ENCODE results near the gene RNF213.
"Not testable (repeated sequence)": the region's sequence is repeated elsewhere in the genome, so short reads cannot be mapped to it uniquely, and the experiment has no call there.

The RNF213 gene

DNA sequence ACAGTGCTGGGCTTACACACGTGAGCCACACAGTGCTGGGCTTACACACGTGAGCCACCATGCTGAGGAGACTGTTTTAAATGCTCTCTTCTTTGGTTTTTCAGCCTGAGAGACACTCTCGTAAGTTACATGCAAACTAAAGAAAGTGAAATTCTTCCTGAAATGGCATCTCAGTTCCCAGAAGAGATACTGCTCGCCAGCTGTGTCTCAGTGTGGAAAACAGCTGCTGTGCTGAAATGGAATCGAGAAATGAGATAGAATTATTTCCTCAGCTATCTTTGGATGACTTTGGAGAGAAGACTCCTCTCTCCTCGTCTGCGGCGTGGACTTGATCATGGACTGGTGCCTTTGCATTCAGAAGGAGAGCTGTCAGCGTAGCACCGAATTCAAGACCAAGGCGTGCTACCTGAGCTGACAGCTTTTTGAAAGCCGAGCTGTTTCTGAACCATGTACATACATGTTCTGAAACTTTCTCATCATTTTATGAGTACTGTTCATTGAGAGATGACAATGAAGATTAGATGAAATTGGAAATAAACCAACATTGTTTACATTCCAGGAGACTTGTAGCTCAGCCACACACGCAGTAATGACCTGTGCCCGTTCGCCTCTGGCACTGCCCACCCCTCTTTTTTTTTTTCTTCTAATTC, 132.7 kb downstream of the RNF213 start:
- no peak for DNase-seq (ENCODE audit: low read depth in 2 of 2)

DNA sequence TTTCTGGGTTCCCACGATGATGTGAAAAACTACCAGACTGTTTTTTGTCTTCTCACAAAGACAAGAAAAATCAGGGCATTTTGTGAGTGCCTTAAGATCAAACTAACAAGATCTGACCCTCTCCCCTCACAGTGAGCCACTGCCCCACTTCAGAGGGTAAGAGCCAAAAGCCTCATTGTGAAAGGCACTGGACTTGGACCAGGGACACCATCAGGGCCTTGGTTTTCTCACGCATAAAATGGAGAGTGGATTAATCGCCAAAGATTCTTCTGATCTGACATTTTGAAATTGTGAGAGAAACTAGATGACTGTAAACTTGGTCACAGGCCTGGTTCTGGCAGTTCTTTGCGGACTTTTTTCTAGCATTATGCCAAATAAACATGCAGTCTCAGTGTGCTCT, 133.3 kb downstream of the RNF213 start:
- no peak for DNase-seq (ENCODE audit: low read depth in 2 of 2)

DNA sequence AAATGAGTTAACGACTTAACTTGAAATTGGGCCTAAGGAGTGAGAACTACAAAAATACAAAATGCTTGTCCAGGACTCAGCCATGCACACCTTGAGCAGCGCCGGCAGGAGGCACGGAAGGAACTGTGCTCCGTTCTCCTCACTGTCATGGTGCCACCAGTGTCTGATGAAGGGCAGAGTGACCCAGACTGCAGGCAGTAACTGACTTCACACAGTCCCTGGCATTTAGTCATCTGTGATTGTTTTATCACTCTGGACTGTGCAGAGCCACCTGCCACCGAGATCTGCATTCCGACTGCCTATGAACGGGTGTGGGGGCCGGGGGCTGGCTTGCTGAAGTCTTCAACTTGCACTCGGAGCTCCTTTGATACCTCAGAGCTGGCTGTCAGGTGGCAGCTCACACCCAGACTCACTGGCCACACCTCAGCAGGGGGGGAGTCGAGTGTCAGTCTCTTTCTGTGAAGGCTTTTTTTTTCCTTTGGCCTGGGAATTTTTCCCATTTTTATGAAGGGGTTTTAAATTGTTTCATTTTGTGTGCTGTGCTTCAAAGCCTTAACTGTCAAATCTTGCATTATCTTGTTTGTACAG, 134.1 kb downstream of the RNF213 start:
- no peak for DNase-seq (ENCODE audit: low read depth in 2 of 2)

DNA sequence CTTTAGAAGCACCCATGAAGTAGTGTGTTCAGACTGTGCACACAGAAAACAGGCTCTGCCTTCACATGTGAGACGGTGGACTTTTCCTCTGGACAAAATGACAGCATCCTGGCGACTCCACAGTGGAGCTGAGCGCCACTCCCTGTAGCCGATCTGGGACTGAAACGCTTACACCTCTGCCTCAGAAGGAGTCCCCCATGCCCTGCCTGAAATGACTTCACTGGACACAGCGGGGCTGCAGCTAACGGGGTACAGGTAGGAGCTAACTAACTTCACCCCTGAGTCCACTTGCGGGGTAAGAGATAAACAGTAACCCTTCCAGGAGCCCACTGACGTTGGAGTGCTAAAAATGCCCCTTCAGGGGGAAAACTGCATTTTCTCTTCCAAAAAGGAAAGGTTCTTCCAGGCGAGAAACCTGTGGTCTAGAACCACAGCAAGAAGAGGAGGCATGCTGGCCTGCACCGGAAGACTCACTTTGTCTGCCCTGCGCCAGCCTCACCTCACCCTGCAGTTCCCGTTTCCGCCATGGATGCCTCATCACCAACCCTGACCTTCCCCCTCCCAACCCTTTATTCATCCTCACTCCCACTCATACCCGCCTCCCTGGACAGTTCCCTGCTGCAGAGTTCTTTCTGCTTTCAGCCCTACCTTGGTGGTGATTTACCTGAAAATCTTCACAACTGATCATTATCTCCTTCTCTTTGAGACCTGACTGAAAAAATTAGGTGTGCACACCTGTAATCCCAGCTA, 134.9 kb downstream of the RNF213 start:
- DNase-seq (ENCODE audit: low read depth in 2 of 2) = no peak

DNA sequence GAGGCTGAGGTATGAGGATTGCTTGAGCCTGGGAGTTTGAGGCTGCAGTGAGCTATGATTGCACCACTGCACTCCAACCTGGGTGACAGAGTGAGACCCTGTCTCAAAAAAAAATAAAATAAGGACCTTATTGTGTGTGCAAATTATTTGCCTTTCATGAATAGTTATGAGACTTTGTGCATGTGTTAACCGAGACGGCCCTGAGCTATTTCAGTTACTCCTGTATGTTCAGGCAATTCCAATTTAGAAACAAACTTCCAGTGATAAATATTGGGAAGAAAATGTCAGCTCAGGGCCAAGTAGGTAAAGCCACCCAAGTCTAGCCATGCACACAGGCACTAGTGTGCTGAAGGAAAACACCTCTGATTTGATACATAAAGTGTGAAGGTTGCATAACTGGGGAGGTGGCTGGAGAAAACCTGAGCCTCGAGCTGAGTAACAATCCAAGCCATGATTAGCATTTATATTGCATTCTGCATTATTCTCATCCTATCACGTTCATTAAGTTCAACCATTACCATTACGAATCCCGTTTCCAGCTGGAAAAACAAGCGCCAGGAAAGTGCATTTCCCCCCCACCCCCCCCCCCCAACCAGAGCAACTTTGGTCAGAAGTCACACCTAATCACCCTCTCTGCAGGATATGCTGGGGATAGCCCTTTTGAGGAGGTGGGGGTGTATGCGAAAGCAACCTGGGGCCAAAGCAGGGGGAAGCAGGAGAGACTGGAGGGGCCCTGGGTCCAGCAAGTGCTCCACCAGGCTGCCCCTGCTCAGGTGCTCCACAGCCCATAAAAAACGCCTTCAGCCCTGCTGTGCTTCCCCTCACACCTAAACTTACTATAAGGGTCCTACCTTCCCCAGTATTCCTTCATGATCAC, 135.7 kb downstream of the RNF213 start:
- no peak for DNase-seq (ENCODE audit: low read depth in 2 of 2)

DNA sequence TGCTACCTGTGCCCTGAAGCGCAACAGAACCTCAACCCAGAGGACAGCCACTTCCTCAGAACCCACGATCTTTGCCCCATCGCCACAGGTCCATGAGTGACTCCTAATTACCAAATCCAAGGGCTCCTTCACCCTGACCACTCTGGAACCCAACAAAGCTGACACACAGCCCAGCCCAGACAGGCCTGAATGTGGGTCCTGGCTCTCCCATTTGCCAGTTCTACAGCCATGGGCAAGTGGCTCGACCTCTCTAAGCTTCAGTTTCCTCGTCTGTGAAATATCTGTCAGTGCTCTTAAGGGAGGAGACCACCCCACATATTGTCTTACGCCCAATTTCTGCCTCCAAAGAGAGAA, 136.4 kb downstream of the RNF213 start:
- DNase-seq (ENCODE audit: low read depth in 2 of 2) = no peak

DNA sequence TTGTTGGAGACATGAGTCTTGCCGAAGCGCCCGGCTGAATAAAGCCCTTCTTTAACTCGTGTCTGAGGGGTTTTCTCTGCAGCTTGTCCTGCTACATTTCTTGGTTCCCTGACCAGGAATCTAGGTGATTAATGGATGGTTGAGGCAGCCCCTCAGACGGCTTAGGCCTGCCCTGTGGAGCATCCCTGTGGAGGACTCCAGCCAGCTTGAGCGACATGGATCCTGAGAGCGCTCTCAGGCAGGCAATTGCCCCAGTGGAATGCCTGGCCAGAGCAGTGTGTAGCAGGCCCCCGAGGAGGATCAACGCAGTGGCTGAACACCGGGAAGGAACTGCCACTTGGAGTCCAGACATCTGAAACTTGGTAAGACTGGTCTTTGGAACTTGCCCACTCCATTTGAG, 137.0 kb downstream of the RNF213 start:
- DNase-seq (ENCODE audit: low read depth in 2 of 2) = no peak

DNA sequence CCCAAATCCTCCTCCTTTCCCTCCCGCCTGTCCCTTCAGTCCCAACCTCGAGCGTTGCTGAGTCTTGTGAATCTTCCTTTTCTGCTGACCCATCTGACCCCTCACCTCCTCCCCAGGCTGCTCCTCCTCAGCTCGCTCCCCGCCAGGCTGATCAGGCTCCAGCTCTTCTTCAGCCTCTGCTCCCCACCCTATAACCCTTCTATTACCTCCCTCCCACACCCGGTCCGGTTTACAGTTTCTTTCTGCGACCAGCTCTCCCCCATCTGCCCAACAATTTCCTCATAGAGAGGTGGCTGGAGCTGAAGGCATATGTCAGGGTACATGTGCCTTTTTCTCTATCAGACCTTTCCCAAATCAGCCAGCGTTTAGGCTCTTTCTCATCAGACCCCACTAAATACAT, 140.4 kb downstream of the RNF213 start:
- DNase-seq (ENCODE audit: low read depth in 2 of 2) = not testable (repeated sequence)

DNA sequence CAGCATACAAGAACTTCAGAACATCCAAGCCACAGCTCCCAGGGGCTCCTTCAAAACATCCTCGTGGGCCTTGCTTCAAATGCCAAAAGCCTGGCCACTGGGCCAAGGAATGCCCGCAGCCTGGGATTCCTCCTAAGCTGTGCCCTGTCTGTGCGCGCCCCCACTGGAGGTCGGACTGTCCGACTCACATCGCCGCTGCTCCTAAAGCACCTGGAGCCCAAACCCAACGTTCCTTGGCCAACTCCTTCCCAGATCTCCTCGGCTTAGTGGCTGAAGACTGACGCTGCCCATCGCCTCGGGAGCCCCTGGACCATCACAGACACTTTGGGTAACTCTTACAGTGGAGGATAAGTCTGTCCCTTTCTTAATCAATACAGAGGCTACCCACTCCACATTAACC, 141.4 kb downstream of the RNF213 start:
- not testable (repeated sequence) for DNase-seq (ENCODE audit: low read depth in 2 of 2)

DNA sequence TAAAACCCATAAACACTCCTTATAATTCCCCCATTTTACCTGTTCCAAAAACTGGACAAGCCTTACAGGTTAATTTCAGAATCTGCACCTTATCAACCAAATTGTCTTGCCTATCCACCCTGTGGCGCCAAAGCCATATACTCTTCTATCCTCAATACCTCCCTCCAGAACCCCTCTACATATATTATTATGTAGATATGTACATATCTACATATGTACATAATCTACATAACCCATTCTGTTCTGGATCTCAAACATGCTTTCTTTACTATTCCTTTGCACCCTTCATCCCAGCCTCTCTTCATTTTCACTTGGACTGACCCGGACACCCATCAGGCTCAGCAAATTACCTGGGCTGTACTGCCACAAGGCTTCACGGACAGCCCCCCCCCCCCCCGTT, 142.3 kb downstream of the RNF213 start:
- DNase-seq (ENCODE audit: low read depth in 2 of 2) = no peak

DNA sequence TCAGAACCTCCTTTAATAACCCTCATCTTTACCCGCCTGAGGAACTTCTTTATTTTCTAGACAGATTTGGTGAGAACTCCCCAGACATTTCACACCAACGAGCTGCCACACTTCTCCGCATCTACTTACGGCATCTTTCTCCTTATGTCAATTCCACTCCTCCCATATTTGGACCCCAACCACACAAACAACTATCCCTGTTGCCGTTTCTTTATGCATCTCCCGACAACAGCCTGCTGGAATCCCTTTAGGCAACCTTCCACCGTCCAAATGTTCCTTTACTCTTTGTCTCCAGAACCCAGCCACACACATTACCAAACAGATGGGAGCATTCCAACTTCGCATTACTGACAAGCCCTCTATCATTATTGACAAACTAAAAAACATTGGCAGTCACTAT, 145.5 kb downstream of the RNF213 start:
- DNase-seq (ENCODE audit: low read depth in 2 of 2) = no peak

DNA sequence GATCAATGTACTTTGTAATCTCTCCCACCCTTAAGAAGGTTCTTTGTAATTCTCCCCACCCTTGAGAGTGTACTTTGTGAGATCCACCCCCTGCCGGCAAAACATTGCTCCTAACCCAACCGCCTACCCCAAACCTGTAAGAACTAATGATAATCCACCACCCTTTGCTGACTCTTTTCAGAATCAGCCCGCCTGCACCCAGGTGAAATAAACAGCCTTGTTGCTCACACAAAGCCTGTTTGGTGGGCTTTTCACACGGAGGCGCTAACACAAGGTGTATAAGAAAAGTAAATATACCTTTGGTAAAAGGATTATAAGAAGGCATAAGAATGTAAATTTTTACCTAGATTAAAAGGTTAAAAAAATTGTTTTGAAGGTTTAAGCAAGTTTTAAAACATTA, 147.3 kb downstream of the RNF213 start:
- DNase-seq (ENCODE audit: low read depth in 2 of 2) = not testable (repeated sequence)

DNA sequence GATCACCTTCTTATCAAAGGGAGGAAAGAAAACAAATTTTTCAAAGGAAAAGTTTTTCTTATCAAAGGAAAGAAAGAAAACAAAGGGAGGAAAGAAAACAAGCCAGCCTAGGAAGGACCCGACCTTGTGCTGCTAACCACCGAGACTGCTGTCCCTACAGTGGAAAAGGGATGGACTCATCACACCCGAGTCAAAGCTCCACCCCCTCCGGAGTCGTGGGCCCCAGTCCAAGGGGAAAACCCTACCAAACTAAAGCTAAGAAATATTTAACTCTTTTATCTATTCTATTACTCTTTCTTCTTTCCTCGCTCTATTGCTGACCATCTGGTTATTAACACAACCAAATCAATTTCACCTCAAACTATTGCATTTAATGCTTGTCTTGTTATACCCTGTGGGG, 148.2 kb downstream of the RNF213 start:
- no peak for DNase-seq (ENCODE audit: low read depth in 2 of 2)

DNA sequence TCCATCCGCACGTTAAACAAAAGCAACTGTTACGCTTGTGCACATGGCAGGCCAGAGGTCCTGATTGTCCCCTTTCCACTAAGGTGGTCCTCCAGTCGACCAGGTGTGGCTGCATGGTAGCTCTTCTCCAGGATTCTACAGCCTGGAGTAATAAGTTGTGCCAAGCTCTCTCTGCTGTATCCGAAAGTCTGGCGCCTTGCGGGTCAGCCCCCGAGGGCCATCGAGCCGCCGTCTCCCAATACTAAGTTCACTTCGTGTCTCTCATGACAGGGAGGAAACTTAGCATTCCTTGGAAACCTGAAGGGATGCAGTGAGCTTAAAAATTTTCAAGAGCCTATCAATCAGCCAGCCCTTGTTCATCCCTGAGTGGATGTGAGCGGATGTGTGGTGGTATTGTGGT, 149.0 kb downstream of the RNF213 start:
- DNase-seq (ENCODE audit: low read depth in 2 of 2) = no peak

DNA sequence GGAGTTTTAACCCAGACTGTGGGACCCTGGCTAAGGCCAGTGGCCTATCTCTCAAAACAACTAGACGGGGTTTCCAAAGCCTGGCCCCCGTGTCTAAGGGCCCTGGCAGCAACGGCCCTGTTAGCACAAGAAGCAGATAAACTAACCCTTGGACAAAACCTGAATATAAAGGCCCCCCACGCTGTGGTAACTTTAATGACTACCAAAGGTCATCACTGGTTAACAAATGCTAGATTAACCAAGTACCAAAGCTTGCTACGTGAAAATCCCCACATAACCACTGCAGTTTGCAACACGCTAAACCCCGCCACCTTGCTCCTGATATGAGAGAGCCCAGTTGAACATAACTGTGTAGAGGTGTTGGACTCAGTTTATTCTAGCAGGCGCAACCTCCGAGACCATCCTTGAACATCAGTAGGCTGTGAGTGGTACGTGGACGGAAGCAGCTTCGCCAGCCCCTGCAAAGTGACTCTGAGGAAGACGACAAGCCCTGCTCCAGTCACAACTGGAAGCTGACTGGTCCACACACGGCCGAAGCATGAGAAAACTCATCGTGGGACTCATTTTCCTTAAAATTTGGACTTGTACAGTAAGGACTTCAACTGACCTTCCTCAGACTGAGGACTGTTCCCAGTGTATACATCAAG, 149.9 kb downstream of the RNF213 start:
- not testable (repeated sequence) for DNase-seq (ENCODE audit: low read depth in 2 of 2)

DNA sequence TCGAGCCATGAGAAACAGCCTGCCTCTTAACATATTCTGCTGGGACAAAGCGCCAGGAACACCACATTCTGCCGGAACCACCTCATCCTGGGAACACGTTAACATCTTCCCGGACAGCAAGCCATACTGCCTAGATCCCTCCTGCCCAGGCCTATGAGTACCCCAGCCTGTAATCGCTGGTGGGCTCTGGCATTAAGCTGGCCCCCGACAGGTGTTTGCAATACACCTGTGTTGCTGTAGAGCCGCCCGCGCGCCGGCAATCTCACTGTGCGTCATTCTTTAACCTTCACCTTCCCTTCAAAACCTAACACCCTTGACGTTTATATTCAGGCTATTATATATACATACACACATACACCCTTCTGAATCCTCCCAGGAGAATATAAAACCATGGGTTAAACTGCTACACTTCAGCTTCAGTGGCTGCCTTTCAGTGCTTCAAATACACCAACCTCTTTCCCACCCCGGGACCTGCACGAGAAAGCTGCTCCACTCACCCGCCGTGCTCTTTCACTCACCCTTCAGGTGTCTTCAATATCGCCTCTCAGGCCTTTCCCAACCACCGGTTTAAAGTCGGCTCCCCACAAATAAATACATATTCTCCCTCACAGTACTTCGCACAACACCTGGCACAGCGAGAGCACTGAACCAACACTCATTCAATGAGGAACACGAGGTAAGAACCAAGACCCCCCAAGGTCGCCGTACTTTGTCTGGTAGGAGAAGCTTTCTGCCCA, 153.3 kb downstream of the RNF213 start:
- DNase-seq (ENCODE audit: low read depth in 2 of 2) = no peak

DNA sequence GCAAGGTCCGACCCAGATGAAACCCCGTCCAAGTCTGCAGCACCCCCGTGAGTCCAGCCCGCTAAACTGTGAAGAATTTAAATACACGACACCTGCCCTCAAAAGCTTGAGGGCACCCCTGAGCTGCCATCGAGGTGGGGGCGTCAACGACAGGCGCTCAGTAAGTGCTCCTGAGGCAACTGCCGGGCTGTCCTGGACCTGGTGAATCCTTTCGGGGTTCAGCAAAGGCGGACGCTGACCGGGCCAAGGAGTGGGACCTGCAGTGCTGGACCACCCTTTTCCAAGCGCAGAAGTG, 153.8 kb downstream of the RNF213 start:
- no peak for DNase-seq (ENCODE audit: low read depth in 2 of 2)

DNA sequence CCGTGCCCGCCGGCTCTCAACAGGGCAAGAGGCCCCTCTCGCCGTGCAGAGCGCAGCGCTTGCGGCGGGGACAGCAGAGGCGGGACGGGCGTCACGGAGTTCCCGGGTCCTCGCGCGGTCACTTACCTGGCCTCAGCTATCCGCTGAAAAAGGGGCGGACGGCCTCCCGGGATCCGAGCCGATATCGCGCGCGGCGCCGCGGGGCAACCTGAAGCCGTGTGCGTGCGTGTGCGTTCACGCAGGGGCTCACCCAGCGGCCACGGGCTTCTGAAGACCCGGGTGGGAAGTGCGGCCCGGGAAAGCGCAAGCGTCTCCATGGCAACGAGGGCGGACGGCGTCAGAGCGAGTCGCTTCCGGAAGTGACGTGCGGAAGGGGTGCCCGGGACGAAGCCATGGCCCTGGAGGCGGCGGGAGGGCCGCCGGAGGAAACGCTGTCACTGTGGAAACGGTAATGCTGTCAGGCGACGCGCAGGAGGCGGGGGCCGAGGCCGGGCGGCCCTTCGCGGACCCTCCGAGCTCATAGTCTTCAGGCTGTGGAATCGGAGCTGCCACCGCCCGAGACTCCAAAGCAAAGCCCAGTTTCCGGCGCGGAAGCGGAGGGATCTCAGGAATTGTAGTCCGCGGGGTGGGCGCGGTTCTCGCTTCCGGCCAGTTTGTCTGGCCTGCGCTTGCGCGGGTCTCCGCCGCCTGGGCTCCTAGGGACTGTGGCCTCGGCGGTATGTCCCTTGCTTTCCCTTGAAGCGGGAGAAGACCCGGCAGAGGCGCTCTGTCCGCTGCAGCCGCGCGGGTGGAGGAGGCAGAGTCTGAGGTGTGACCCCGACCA, 154.4 kb downstream of the RNF213 start, which contains the start of gene ENDOV:
Gene ENDOV (plus strand): TSS at position 365 of the 823 bp plus-strand sequence. CDS start 28 bp downstream, at position 393.
- peak; percentile 87 to 88 for DNase-seq (ENCODE audit: low read depth in 2 of 2)

DNA sequence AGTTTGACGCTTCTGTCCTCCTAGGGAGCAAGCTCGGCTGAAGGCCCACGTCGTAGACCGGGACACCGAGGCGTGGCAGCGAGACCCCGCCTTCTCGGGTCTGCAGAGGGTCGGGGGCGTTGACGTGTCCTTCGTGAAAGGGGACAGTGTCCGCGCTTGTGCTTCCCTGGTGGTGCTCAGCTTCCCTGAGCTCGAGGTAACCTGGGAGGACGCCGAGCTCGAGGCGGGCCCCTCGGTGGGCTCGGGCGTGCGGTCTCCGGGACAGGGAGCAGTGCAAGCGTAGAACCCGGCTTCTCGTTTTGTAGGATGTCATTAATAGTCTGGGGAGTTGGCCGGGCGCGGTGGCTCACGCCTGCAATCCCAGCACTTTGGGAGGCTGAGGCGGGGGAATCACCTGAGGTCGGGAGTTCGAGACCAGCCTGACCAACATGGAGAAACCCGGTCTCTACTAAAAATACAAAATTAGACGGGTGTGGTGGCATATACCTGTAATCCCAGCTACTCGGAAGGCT, 155.0 kb downstream of the RNF213 start:
- DNase-seq (ENCODE audit: low read depth in 2 of 2) = no peak

All from stimulated activated CD8-positive, alpha-beta memory T cell treated with anti-CD3 and anti-CD28 coated beads, Interleukin-15, amount 100 ng/mL, for 48 hours (primary cell).